Endothelial cell of umbilical vein (primary cell): ENCODE results near the gene DHX29.

Source experiments
- FOS ChIP-seq: IDR thresholded peaks from 2 replicates; pipeline ENCODE4 v1.6.1; 2011; ENCODE audit warnings: mild to moderate bottlenecking, low read length, moderate library complexity, borderline replicate concordance; ENCODE audit not compliant: insufficient read depth
- POLR2A ChIP-seq: IDR thresholded peaks from 2 replicates; pipeline ENCODE4 v1.6.1; 2012; ENCODE audit warnings: low read depth, mild to moderate bottlenecking, control low read depth, low read length
- POLR2AphosphoS5 ChIP-seq: IDR thresholded peaks from 2 replicates; pipeline ENCODE4 v1.6.1; 2012; ENCODE audit warnings: low read depth, mild to moderate bottlenecking, control low read depth, low read length, moderate library complexity; ENCODE audit not compliant: insufficient read depth
- TF ChIP-seq, protein P1 (sequence below), 2 donors: IDR thresholded peaks; 1 replicate in 1 of 2; 2 replicates in 1 of 2; pipeline ENCODE4 v1.5.1; 2011; ENCODE audit warnings: low read length in 2 of 2, mild to moderate bottlenecking in 2 of 2, moderate library complexity in 2 of 2, control low read depth in 1 of 2, inconsistent platforms in 1 of 2, low read depth in 1 of 2; ENCODE audit not compliant: insufficient read depth in 1 of 2; ENCODE audit errors: extremely low read depth in 1 of 2

DNA sequence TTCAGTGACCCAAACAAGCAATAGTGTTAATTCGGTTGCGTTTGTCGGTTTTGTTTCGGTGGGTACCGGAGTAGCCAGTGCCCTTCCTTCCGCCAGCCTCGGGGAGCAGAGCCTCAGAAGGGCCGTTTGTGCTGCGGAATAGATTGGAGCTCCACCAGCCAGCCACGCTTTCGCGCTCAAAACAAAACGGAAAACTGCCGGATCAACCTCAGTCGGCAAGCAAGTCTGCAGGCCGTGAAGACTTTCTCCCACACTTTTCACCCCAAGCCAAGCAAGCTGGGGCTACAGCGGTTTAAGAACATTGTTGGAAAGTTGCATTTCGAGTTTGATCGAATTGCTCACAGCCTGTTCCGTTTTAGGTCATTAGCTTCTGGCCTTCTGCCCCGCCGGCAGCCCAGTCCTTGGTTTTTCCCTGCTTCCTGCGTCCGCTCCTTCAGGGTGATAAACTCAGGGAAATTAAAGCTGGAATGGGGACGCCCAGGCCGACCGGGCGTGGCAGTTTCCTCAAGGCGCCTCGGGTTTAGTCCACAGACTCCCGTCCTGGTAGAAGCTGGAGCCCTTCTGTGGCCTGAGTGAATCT is 73.3 kb downstream of the DHX29 start:
- TF ChIP-seq POLR2A, result no peak
- TF ChIP-seq, protein P1, sequence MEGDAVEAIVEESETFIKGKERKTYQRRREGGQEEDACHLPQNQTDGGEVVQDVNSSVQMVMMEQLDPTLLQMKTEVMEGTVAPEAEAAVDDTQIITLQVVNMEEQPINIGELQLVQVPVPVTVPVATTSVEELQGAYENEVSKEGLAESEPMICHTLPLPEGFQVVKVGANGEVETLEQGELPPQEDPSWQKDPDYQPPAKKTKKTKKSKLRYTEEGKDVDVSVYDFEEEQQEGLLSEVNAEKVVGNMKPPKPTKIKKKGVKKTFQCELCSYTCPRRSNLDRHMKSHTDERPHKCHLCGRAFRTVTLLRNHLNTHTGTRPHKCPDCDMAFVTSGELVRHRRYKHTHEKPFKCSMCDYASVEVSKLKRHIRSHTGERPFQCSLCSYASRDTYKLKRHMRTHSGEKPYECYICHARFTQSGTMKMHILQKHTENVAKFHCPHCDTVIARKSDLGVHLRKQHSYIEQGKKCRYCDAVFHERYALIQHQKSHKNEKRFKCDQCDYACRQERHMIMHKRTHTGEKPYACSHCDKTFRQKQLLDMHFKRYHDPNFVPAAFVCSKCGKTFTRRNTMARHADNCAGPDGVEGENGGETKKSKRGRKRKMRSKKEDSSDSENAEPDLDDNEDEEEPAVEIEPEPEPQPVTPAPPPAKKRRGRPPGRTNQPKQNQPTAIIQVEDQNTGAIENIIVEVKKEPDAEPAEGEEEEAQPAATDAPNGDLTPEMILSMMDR (IDR thresholded peaks at IDR 0.05; ENCODE audit: extremely low read depth in 1 of 2, insufficient read depth in 1 of 2, low read depth in 1 of 2, low read length in 2 of 2), result no peak
- TF ChIP-seq POLR2AphosphoS5, result no peak
- no peak for TF ChIP-seq FOS
